AML-193 (cell line): ENCODE data around the gene THYN1.

Experiments used
- DNase-seq, 2 experiments: peaks; one replicate each; lab custom pipeline; 2025; lab: John Stamatoyannopoulos, UW

THYN1 gene

GRCh38 chr11:134223121-134223520 lies 30.0 kb downstream of the THYN1 start:
- DNase-seq = peak in 1 of 2 experiments; percentile 5

DNA sequence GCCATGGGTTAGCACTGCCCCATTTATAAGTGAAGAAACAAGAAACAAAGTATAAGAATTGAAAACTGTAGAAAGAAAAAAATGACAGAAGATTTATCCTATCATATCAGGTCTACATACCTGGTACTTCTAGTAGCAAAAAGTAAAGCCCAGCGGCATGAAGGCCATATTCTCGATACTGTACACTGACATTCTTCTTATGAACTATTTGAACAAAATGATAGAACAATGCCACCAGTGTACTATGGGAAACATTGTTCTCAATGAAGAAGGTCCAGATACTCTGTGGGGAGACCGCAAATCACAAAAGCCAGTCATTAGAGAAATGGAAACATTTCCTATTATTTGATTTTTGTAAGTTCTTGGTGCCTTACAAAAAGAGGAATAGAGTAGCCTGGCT lies 36.3 kb downstream of the THYN1 start:
- DNase-seq = no peak

DNA sequence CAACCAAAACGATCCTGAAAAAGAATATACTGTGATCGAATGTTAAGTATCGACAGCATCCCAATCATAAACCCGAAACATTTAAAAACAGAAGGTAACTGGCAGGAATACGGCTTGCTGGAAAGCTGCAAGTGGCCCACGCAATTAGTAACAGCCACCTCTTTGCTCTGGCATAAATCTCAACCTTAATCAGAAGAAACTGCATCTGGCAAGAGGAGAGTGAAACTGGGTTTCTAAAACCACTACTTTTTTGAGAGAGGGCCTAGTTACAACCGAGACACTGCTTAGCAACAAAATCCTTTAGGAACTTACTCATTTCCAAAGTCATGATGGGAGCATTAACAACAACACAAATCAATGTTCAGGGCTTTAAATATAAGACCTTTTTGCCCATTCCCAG lies 37.3 kb downstream of the THYN1 start:
- DNase-seq = no peak

GRCh38 chr11:134207538-134208239 lies 45.5 kb downstream of the THYN1 start:
- peak in 1 of 2 experiments; percentile 3 for DNase-seq

GRCh38 chr11:134206185-134206584 lies 47.0 kb downstream of the THYN1 start:
- no peak for DNase-seq

GRCh38 chr11:134205729-134206128 lies 47.4 kb downstream of the THYN1 start:
- DNase-seq = no peak

- DNase-seq = no peak
These were observed 50.5 kb downstream of the THYN1 start for GRCh38 chr11:134202661-134203060.

DNA sequence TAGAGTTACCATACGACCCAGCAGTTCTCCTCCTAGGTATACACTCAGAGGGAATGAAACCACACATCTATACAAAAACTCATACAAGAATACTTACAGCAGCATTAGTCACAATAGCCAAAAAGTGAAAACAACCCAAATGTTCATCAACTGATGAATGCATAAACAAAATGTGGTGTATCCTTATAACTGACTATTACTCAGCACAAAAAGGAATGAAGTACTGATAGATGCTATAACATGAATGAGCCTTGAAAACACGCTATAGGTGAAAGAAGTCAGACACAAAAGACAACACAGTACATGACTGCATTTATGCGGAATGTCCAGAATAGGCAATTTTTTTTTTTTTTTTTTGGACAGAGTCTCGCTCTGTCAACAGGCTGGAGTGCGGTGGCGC lies 52.5 kb downstream of the THYN1 start:
- no peak for DNase-seq

DNA sequence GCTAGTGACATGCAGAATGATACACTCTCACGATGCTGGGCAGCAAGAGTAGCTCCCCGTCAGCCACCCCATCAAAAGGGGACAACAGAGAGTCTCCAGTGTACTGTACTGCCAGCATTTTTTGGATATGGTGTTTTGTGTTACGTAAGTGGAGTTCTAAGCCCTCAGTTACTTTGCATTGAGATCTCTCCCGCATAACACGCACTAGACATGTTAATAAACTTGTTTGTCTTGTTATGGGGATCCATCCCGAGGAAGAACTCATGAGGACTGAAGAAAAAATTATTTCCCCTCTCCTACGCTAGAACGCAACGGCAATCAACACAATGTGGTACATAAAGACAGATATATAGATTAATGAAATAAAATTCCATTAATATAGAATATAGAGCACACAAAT lies 53.6 kb downstream of the THYN1 start:
- no peak for DNase-seq
